Fibroblast of villous mesenchyme (primary cell): ENCODE measurements around the gene SLC1A2. TPM values are rescaled to one million over a fixed set of nuclear protein-coding genes. Genes with fewer than 3 reads are reported as not detected.

Experiments
- DNase-seq: peaks from one replicate; pipeline ENCODE4 v3.0.0-alpha.2; 2010; ENCODE audit warnings: low read depth
- H3K4me3 ChIP-seq: 2 replicates; pipeline ENCODE4 v1.5.1; 2011; ENCODE audit warnings: low read depth, mild to moderate bottlenecking, low read length
- CTCF ChIP-seq: IDR thresholded peaks from 2 replicates; pipeline ENCODE4 v1.5.1; 2012; ENCODE audit warnings: low read depth, mild to moderate bottlenecking, low read length; ENCODE audit not compliant: insufficient read depth
- total RNA-seq: library from RNA; depleted of rRNA; stranded (reverse); fragments of >200 nt; gene quantifications from 2 replicates; pipeline ENCODE4 v1.2.3, GENCODE V29; 2012

SLC1A2 gene
- total RNA-seq, 1 donor, result 23.7 TPM

GRCh38 chr11:35458846-35459245 lies 39.5 kb upstream of the SLC1A2 start:
- DNase-seq, result peak; percentile 8
- no peak overlapping the region for H3K4me3 ChIP-seq
- no peak for TF ChIP-seq CTCF

- no peak for DNase-seq
- no peak overlapping the region for H3K4me3 ChIP-seq
Observed at GRCh38 chr11:35454362-35454761, 35.0 kb upstream of the SLC1A2 start.

GRCh38 chr11:35436581-35437250 lies 17.4 kb upstream of the SLC1A2 start:
- no peak for TF ChIP-seq CTCF
- H3K4me3 ChIP-seq, result no peak overlapping the region
- no peak for DNase-seq

More at GRCh38 chr11:35454362-35454761, 35.0 kb upstream of the SLC1A2 start:
- TF ChIP-seq CTCF, result no peak

GRCh38 chr11:35433588-35433987 lies 14.2 kb upstream of the SLC1A2 start:
- no peak overlapping the region for H3K4me3 ChIP-seq
- DNase-seq, result no peak
- no peak for TF ChIP-seq CTCF

- DNase-seq, result no peak
- no peak for TF ChIP-seq CTCF
- no peak overlapping the region for H3K4me3 ChIP-seq
Observed at GRCh38 chr11:35432464-35432863, 13.1 kb upstream of the SLC1A2 start.

- DNase-seq, result peak; percentile 16
- H3K4me3 ChIP-seq, result no peak overlapping the region
- no peak for TF ChIP-seq CTCF
Observed at GRCh38 chr11:35427071-35427470, 7.7 kb upstream of the SLC1A2 start.

- no peak overlapping the region for H3K4me3 ChIP-seq
- no peak for DNase-seq
- no peak for TF ChIP-seq CTCF
Observed at GRCh38 chr11:35426351-35426750, 7.0 kb upstream of the SLC1A2 start.
